Type B pancreatic cell (in vitro differentiated cells): ENCODE data around the gene MCF2L. TPM values are rescaled to one million over a fixed set of nuclear protein-coding genes. Genes with fewer than 3 reads are reported as not detected.

Source experiments
- DNase-seq: peaks from one replicate; pipeline ENCODE4 v3.0.0; 2021; ENCODE audit warnings: mixed read lengths; ENCODE audit not compliant: unreplicated experiment; ENCODE audit errors: extremely low spot score
- H3K27ac Mint-ChIP-seq: 2 replicates; pipeline ENCODE4 v1.8.0; 2021; ENCODE audit warnings: mild to moderate bottlenecking, mixed read lengths
- H3K27me3 Mint-ChIP-seq: 2 replicates; pipeline ENCODE4 v1.8.0; 2021; ENCODE audit warnings: mixed read lengths
- H3K36me3 Mint-ChIP-seq: 2 replicates; pipeline ENCODE4 v1.8.0; 2021; ENCODE audit warnings: mixed read lengths
- H3K4me1 Mint-ChIP-seq: one replicate; pipeline ENCODE4 v1.8.0; 2021; ENCODE audit warnings: mixed read lengths; ENCODE audit not compliant: unreplicated experiment
- H3K4me3 Mint-ChIP-seq: 2 replicates; pipeline ENCODE4 v1.8.0; 2021; ENCODE audit warnings: mild to moderate bottlenecking, mixed read lengths
- H3K9me3 Mint-ChIP-seq: 2 replicates; pipeline ENCODE4 v1.8.0; 2021; ENCODE audit warnings: mixed read lengths
- CTCF ChIP-seq: fragments of 200-600 bp; sonication (generic); conservative IDR thresholded peaks from 2 replicates; pipeline ENCODE4 v1.5.0; 2021; ENCODE audit warnings: antibody characterized with exemption, mild to moderate bottlenecking
- total RNA-seq: library from RNA; stranded (reverse); gene quantifications from 2 replicates; pipeline ENCODE4 v1.2.1, GENCODE V29; 2021; ENCODE audit warnings: low replicate concordance

MCF2L gene
- total RNA-seq, 1 donor from 2014 or later = 46.9 TPM

DNA sequence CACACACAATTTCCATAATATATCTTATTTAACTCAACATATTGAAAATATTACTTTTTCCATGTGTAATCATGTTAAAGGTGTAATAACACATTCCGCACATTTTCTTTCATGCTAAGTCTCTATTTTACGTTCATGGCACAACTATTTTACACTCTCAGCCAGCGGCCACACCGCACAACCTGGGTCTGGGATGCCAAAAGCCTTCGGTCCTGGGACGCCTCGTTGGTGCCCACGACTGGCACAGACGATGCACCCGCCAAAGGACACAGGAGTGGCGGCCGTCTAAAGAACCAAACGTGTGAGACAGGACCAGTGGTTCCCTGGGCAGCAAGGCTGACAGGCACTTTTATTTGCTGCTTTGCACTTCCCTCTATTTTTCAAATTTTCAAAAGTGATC, 179.4 kb downstream of the MCF2L start:
- Mint-ChIP-seq H3K36me3 (no peaks in the 10 kb centered on the region), H3K27me3 (peaks cover 11% of the 10 kb centered on the region)

DNA sequence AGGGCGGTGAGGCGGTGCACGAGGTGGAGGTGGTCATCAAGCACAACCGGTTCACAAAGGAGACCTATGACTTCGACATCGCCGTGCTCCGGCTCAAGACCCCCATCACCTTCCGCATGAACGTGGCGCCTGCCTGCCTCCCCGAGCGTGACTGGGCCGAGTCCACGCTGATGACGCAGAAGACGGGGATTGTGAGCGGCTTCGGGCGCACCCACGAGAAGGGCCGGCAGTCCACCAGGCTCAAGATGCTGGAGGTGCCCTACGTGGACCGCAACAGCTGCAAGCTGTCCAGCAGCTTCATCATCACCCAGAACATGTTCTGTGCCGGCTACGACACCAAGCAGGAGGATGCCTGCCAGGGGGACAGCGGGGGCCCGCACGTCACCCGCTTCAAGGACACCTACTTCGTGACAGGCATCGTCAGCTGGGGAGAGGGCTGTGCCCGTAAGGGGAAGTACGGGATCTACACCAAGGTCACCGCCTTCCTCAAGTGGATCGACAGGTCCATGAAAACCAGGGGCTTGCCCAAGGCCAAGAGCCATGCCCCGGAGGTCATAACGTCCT, 180.0 kb downstream of the MCF2L start:
- H3K27me3 Mint-ChIP-seq = peaks cover 11% of the 10 kb centered on the region
- H3K4me3 Mint-ChIP-seq = no peak overlapping the region
- no peaks in the 10 kb centered on the region for H3K9me3 Mint-ChIP-seq

More for the DNA sequence above, 179.4 kb downstream of the MCF2L start:
- peaks cover 9% of the 10 kb centered on the region for H3K4me1 Mint-ChIP-seq
- no peak overlapping the region for H3K27ac Mint-ChIP-seq
- DNase-seq = peak; percentile 56
- TF ChIP-seq CTCF = no peak
- H3K4me3 Mint-ChIP-seq = no peak overlapping the region
- no peaks in the 10 kb centered on the region for H3K9me3 Mint-ChIP-seq

More for the DNA sequence above, 180.0 kb downstream of the MCF2L start:
- Mint-ChIP-seq H3K4me1 (peaks cover 9% of the 10 kb centered on the region), H3K36me3 (no peaks in the 10 kb centered on the region), H3K27ac (no peak overlapping the region)
- no peak for TF ChIP-seq CTCF
- DNase-seq = peak; percentile 63

Other genes starting within 250 kb of the MCF2L start
- 3.0 and 5.3 TPM in 2 replicates for gene F7, start 136.6 kb downstream of the MCF2L start, total RNA-seq
- 34.4 and 53.6 TPM in 2 replicates for gene F10, start 153.6 kb downstream of the MCF2L start, total RNA-seq
- gene PROZ, start 189.4 kb downstream of the MCF2L start, total RNA-seq = not detected in 2 replicates
- 46.3 and 59.7 TPM in 2 replicates for gene PCID2, start 239.5 kb downstream of the MCF2L start, total RNA-seq
- gene CUL4A, start 240.4 kb downstream of the MCF2L start, total RNA-seq = 64.6 and 69.9 TPM in 2 replicates